A549 (cell line): Measurements from ENCODE around the gene IGF1R. TPM values are rescaled to one million over a fixed set of nuclear protein-coding genes. Genes with fewer than 3 reads are reported as not detected.
A peak's percentile ranks its signal among the peaks of the same experiment; 100 is the strongest.

Source experiments
- ATAC-seq, 2 experiments: fragments of 200-7000 bp in 1 of 2; fragments of >200 bp in 1 of 2; cut with Nextera tagmentation in 1 of 2; cut with Tn5 transposase in 1 of 2; 3 replicates each; pipeline versions ENCODE4 v1.8.0 to v1.9.1; 2018 to 2020; ENCODE audit warnings: mild to moderate bottlenecking in 1 of 2, moderate library complexity in 1 of 2
- CTCF ChIA-PET: fragments of 300-600 bp; sonication (Branson Sonifier 250); formaldehyde crosslinking; extraction: SDS; loops from one replicate; lab custom pipeline; 2021; ENCODE audit warnings: antibody characterized with exemption, inconsistent platforms; lab: Yijun Ruan, JAX
- POLR2A ChIA-PET: fragments of 350-600 bp; formaldehyde crosslinking; extraction: SDS; loops from one replicate; lab custom pipeline; 2021; ENCODE audit warnings: antibody characterized with exemption, inconsistent platforms; lab: Yijun Ruan, JAX
- DNase-seq, 2 experiments: peaks; one replicate each; pipeline versions ENCODE4 v3.0.0 to v3.0.0-alpha.2; 2011 to 2016; ENCODE audit warnings: low read depth in 1 of 2, low spot score in 1 of 2
- FAIRE-seq: peaks from 2 replicates; lab custom pipeline; 2011; peaks lifted over from hg19 to GRCh38; lab: Jason Lieb, UNC
- H3K27ac ChIP-seq, 2 experiments: fragments of >200 bp; sonication (Bioruptor Twin); formaldehyde crosslinking; 3 replicates each; pipeline ENCODE4 v1.5.1; 2016 to 2017
- H3K4me1 ChIP-seq: fragments of >200 bp; sonication (Bioruptor Twin); formaldehyde crosslinking; 3 replicates; pipeline ENCODE4 v1.6.1; 2016
- H3K4me2 ChIP-seq: fragments of >200 bp; sonication (Bioruptor Twin); formaldehyde crosslinking; 3 replicates; pipeline ENCODE4 v1.6.1; 2016
- H3K4me3 ChIP-seq: fragments of >200 bp; sonication (Bioruptor Twin); formaldehyde crosslinking; 3 replicates; pipeline ENCODE4 v1.5.1; 2016
- H3K9me3 ChIP-seq: fragments of >200 bp; sonication (Bioruptor Twin); formaldehyde crosslinking; 3 replicates; pipeline ENCODE4 v1.6.1; 2016
- CBX2 ChIP-seq: fragments of 200-600 bp; sonication (generic); IDR thresholded peaks from 2 replicates; pipeline ENCODE4 v1.6.1; 2016; ENCODE audit warnings: low read depth, mild to moderate bottlenecking, borderline replicate concordance
- CHD2 ChIP-seq: fragments of 150-350 bp; IDR thresholded peaks from 2 replicates; pipeline ENCODE4 v1.6.1; 2014; ENCODE audit warnings: low read length; ENCODE audit not compliant: partially characterized antibody
- EHF ChIP-seq: fragments of 250-450 bp; sonication (Bioruptor Pico); IDR thresholded peaks from 2 replicates; pipeline ENCODE4 v1.5.0; 2020; ENCODE audit warnings: mild to moderate bottlenecking
- FOSL2 ChIP-seq, 2 experiments: fragments of 450-650 bp in 1 of 2; fragments of >200 bp in 1 of 2; sonication (Bioruptor Twin) in 1 of 2; formaldehyde crosslinking; IDR thresholded peaks; 2 replicates each; pipeline versions ENCODE4 v1.5.0 to v1.6.1; 2016 to 2020; ENCODE audit warnings: mild to moderate bottlenecking in 1 of 2, moderate library complexity in 1 of 2
- HOXA7 ChIP-seq: fragments of 250-450 bp; sonication (Bioruptor Pico); IDR thresholded peaks from 2 replicates; pipeline ENCODE4 v1.5.0; 2020; ENCODE audit warnings: mild to moderate bottlenecking, moderate library complexity
- JUN ChIP-seq, 2 experiments: fragments of >200 bp; sonication (Bioruptor Twin); formaldehyde crosslinking; IDR thresholded peaks; 2 replicates in 1 of 2; 3 replicates in 1 of 2; pipeline ENCODE4 v1.6.1; 2016 to 2017
- NFE2L2 ChIP-seq: fragments of 150-350 bp; conservative IDR thresholded peaks from 2 replicates; pipeline ENCODE4 v1.6.1; 2014; ENCODE audit warnings: low read length
- RCOR1 ChIP-seq: fragments of 150-350 bp; IDR thresholded peaks from 2 replicates; pipeline ENCODE4 v1.6.1; 2014; ENCODE audit warnings: antibody characterized with exemption, low read length, low read depth
- RFX5 ChIP-seq: fragments of 450-650 bp; IDR thresholded peaks from 2 replicates; pipeline ENCODE4 v1.7.1; 2014; ENCODE audit warnings: antibody characterized with exemption, mild to moderate bottlenecking, moderate library complexity
- SMC3 ChIP-seq: fragments of >200 bp; sonication (Bioruptor Twin); formaldehyde crosslinking; IDR thresholded peaks from 3 replicates; pipeline ENCODE4 v1.6.1; 2018; ENCODE audit warnings: inconsistent platforms
- TFCP2L1 ChIP-seq: fragments of 250-450 bp; sonication (Bioruptor Pico); IDR thresholded peaks from 2 replicates; pipeline ENCODE4 v1.5.0; 2021; ENCODE audit warnings: mild to moderate bottlenecking
- ZC3H11A ChIP-seq: fragments of 450-650 bp; IDR thresholded peaks from 2 replicates; pipeline ENCODE4 v1.6.1; 2014; ENCODE audit warnings: antibody characterized with exemption, mild to moderate bottlenecking
- ZFP36 ChIP-seq: fragments of 450-650 bp; IDR thresholded peaks from 2 replicates; pipeline ENCODE4 v1.6.1; 2014; ENCODE audit warnings: borderline replicate concordance; ENCODE audit not compliant: partially characterized antibody
- WGBS: methylation state at CpG from one replicate; pipeline ENCODE4 v1.1.6; 2017; ENCODE audit errors: missing lambda C conversion rate; 5-methylcytosine and 5-hydroxymethylcytosine counted together
- polyA plus RNA-seq, 4 experiments: library from polyadenylated mRNA; depleted of rRNA in 3 of 4; stranded (reverse); fragments of >200 nt; fragmentation: RNase III in 1 of 4; extraction: RNeasy Plus Mini Kit Qiagen cat#74134 plus additional on column Dnase treatment in 1 of 4; gene quantifications; 2 replicates in 3 of 4; 3 replicates in 1 of 4; pipeline ENCODE4 v1.2.3, GENCODE V29; 2011 to 2017
- TF ChIP-seq, protein P1 (sequence below): IDR thresholded peaks from 2 replicates; pipeline ENCODE4 v1.6.1; 2012
- TF ChIP-seq, protein P2 (sequence below): fragments of 250-450 bp; sonication (Bioruptor Pico); IDR thresholded peaks from 2 replicates; pipeline ENCODE4 v1.5.0; 2021; ENCODE audit warnings: mild to moderate bottlenecking, moderate library complexity, borderline replicate concordance
- TF ChIP-seq, protein P3 (sequence below): fragments of 150-350 bp; IDR thresholded peaks from 2 replicates; pipeline ENCODE4 v1.6.1; 2014; ENCODE audit warnings: low read depth, mild to moderate bottlenecking, low read length
- TF ChIP-seq, protein P4 (sequence below): fragments of 450-650 bp; IDR thresholded peaks from 2 replicates; pipeline ENCODE4 v1.6.1; 2014; ENCODE audit warnings: antibody characterized with exemption

Gene IGF1R
- polyA plus RNA-seq, 2 of the 4 experiments (the other 2 are of a cell fraction), result 42.6 to 69.5 TPM

DNA sequence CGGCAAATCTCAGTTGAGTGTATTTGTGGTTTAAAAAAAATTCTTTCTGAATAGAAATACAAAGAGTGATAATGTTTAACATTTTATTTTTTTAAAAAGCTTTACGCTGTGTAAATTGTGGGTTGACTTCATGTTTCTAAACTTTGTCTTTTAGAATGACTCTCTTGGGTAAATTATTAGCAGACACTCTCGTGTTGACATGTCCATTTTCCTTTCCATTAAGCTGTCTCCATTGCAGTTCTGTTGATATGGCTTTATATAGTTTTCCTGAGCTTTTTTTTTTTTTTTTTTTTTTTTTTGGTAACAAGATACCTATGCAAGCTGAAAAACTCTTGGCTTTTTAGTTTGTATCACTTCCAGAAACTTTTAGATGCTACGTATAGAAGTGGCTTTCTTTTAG lies 92.6 kb downstream of the IGF1R start:
- 76% methylated on average over 4 of the region's 4 CpGs for WGBS
- FAIRE-seq (no peak), DNase-seq (no peak), ATAC-seq (no peak)
- 0 out of 3 replicates have a peak overlapping the region, but pooled peaks have one; percentile 4 for H3K4me2 ChIP-seq
- H3K4me3 ChIP-seq, result no peak overlapping the region
- peaks cover 65% of the 10 kb centered on the region for H3K4me1 ChIP-seq
- no peaks in the 10 kb centered on the region for H3K9me3 ChIP-seq
- CTCF ChIA-PET, result interaction anchor here (0.7 to 4.1 kb wide), 7 partner anchors 9 to 81 kb away, joined by 3 to 16 read pairs (median 3); no protein-coding TSS in a partner anchor
- H3K27ac ChIP-seq, result no peak overlapping the region
- POLR2A ChIA-PET, result no interaction called here
- TF ChIP-seq RCOR1, result no peak
- TF ChIP-seq RFX5, result no peak
- no peak for TF ChIP-seq TFCP2L1
- TF ChIP-seq FOSL2 (IDR thresholded peaks at IDR 0.05), result no peak
- TF ChIP-seq FOSL2 (CRISPR knock-in tag; IDR thresholded peaks at IDR 0.05), result no peak
- TF ChIP-seq JUN (IDR thresholded peaks at IDR 0.05), result no peak
- no peak for TF ChIP-seq CBX2
- TF ChIP-seq ZC3H11A, result no peak
- no peak for TF ChIP-seq SMC3
- TF ChIP-seq, protein P1, sequence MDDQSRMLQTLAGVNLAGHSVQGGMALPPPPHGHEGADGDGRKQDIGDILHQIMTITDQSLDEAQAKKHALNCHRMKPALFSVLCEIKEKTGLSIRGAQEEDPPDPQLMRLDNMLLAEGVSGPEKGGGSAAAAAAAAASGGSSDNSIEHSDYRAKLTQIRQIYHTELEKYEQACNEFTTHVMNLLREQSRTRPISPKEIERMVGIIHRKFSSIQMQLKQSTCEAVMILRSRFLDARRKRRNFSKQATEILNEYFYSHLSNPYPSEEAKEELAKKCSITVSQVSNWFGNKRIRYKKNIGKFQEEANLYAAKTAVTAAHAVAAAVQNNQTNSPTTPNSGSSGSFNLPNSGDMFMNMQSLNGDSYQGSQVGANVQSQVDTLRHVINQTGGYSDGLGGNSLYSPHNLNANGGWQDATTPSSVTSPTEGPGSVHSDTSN, result no peak
- no peak for TF ChIP-seq CHD2
- TF ChIP-seq ZFP36, result no peak
- no peak for TF ChIP-seq NFE2L2
- TF ChIP-seq, protein P2, sequence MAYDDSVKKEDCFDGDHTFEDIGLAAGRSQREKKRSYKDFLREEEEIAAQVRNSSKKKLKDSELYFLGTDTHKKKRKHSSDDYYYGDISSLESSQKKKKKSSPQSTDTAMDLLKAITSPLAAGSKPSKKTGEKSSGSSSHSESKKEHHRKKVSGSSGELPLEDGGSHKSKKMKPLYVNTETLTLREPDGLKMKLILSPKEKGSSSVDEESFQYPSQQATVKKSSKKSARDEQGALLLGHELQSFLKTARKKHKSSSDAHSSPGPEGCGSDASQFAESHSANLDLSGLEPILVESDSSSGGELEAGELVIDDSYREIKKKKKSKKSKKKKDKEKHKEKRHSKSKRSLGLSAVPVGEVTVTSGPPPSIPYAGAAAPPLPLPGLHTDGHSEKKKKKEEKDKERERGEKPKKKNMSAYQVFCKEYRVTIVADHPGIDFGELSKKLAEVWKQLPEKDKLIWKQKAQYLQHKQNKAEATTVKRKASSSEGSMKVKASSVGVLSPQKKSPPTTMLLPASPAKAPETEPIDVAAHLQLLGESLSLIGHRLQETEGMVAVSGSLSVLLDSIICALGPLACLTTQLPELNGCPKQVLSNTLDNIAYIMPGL (CRISPR knock-in tag), result no peak
- TF ChIP-seq HOXA7 (CRISPR knock-in tag), result no peak
- TF ChIP-seq, protein P3, sequence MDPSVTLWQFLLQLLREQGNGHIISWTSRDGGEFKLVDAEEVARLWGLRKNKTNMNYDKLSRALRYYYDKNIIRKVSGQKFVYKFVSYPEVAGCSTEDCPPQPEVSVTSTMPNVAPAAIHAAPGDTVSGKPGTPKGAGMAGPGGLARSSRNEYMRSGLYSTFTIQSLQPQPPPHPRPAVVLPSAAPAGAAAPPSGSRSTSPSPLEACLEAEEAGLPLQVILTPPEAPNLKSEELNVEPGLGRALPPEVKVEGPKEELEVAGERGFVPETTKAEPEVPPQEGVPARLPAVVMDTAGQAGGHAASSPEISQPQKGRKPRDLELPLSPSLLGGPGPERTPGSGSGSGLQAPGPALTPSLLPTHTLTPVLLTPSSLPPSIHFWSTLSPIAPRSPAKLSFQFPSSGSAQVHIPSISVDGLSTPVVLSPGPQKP, result no peak

DNA sequence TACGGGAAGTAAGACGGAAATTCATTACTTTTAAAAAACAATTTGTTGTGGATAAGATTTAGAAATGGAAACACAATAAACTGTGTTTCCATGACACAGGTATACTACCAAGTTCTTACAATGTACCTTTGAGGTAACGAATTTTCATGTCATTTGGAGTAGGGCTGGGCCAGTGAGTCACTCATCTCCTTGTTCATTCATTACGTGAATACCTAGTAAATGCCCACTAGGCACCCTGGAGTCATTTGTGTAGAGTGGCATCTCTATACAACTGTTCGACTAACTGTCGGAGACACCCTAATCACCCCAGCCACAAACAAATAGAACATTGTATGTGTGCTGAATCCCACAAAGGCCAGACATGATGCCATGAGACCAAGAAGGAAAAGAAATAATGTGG lies 94.8 kb downstream of the IGF1R start:
- Histone ChIP-seq H3K4me2 (no peak overlapping the region), H3K27ac (no peak overlapping the region), H3K4me3 (no peak overlapping the region), H3K4me1 (peaks cover 68% of the 10 kb centered on the region), H3K9me3 (no peaks in the 10 kb centered on the region)
- FAIRE-seq (no peak), ATAC-seq (no peak), DNase-seq (no peak)
- POLR2A ChIA-PET, result no interaction called here
- 92% methylated on average over 6 of the region's 6 CpGs for WGBS
- CTCF ChIA-PET, result interaction anchor here (2.4 to 4.1 kb wide), 2 partner anchors 11 to 15 kb away, joined by 7 to 16 read pairs; no protein-coding TSS in a partner anchor
- no peak for TF ChIP-seq HOXA7 (CRISPR knock-in tag)

DNA sequence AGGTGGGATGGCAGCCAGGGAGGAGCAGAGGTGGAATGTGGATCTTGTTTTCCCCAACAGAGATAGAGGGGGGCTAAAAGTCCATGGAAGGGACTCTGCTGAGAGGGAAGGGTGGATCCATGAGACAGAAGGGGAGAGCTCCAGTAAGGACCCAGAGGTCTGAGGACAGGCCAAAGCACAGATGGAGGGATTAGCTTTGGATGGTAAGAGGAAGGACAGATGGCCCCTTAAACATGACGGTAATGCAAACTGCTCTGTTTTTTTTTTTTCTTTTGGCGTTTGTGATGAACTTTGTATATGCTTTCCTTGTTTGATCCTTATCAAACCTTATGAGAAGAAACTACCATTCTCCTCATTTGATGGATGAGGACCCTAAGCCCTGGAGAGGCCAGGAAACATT lies 96.2 kb downstream of the IGF1R start:
- ChIA-PET POLR2A (no interaction called here), CTCF (interaction anchor here (0.7 to 2.4 kb wide), 6 partner anchors 9 to 226 kb away, joined by 3 to 7 read pairs (median 3); no protein-coding TSS in a partner anchor)
- H3K27ac ChIP-seq, result no peak overlapping the region

More for the DNA sequence above, 96.2 kb downstream of the IGF1R start:
- Histone ChIP-seq H3K9me3 (no peaks in the 10 kb centered on the region), H3K4me1 (peaks cover 64% of the 10 kb centered on the region), H3K4me3 (no peak overlapping the region), H3K4me2 (no peak overlapping the region)
- DNase-seq (no peak), ATAC-seq (peak in 1 of 2 experiments; percentile 33; a peak in 3 of 6 replicates), FAIRE-seq (no peak)
- 76% methylated on average over 2 of the region's 2 CpGs for WGBS
- TF ChIP-seq RCOR1 (no peak), EHF (CRISPR knock-in tag) (no peak)
- TF ChIP-seq, protein P4, sequence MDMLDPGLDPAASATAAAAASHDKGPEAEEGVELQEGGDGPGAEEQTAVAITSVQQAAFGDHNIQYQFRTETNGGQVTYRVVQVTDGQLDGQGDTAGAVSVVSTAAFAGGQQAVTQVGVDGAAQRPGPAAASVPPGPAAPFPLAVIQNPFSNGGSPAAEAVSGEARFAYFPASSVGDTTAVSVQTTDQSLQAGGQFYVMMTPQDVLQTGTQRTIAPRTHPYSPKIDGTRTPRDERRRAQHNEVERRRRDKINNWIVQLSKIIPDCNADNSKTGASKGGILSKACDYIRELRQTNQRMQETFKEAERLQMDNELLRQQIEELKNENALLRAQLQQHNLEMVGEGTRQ, result no peak
